ENCODE results near the gene EPC1.

The EPC1 gene

GRCh38 chr10:32373496-32373895 lies 26.5 kb upstream of the EPC1 start:
- H2AFZ ChIP-seq (ENCODE audit: insufficient read depth, low read length, poor library complexity), result no peak overlapping the region
- H4K8ac ChIP-seq (ENCODE audit: low read depth, low read length), result no peak overlapping the region
- H3K79me1 ChIP-seq (ENCODE audit: low read length), result peaks cover 1% of the 10 kb centered on the region
- H3K9me3 ChIP-seq (ENCODE audit: insufficient read depth, low read depth, low read length), result no peaks in the 10 kb centered on the region
- WGBS (ENCODE audit: extremely low coverage, insufficient coverage, insufficient read length), result no CpG with 5 or more reads among the region's 2 CpGs
- no peak overlapping the region for H3K4me2 ChIP-seq (ENCODE audit: low read length)
- H3K14ac ChIP-seq (ENCODE audit: low read length), result no peak overlapping the region
- DNase-seq, result no peak
- no peaks in the 10 kb centered on the region for H3K4me1 ChIP-seq (ENCODE audit: control insufficient read depth in 1 of 2, insufficient read depth in 2 of 2, low read length in 2 of 2)
- H3K23ac ChIP-seq (ENCODE audit: low read length), result no peak overlapping the region
- no peak overlapping the region for H3K9ac ChIP-seq (ENCODE audit: low read length)
- H3K27me3 ChIP-seq (ENCODE audit: insufficient read depth, low read length), result no peaks in the 10 kb centered on the region
- no peak overlapping the region for H3K4me3 ChIP-seq (ENCODE audit: low read depth, low read length)
- H4K91ac ChIP-seq (ENCODE audit: low read depth, low read length), result no peak overlapping the region
- H3K18ac ChIP-seq (ENCODE audit: low read length), result no peak overlapping the region
- H2BK5ac ChIP-seq (ENCODE audit: low read depth, low read length, poor library complexity), result no peak overlapping the region
- H3K79me2 ChIP-seq (ENCODE audit: control insufficient read depth, insufficient read depth, low read length, poor library complexity), result no peaks in the 10 kb centered on the region
- no peak overlapping the region for H4K12ac ChIP-seq (ENCODE audit: low read depth, low read length)
- no peak overlapping the region for H2BK12ac ChIP-seq (ENCODE audit: low read length)
- H2AK5ac ChIP-seq (ENCODE audit: low read length), result no peak overlapping the region
- no peaks in the 10 kb centered on the region for H3K36me3 ChIP-seq (ENCODE audit: control insufficient read depth in 1 of 2, insufficient read depth in 2 of 2, low read length in 2 of 2)
- H2BK120ac ChIP-seq (ENCODE audit: insufficient read depth, low read length, poor library complexity), result no peak overlapping the region
- no peak overlapping the region for H3K27ac ChIP-seq (ENCODE audit: low read depth, low read length)
- peak overlapping the region; percentile 62 for H3K4ac ChIP-seq (ENCODE audit: low read depth, low read length)

GRCh38 chr10:32373031-32373430 lies 26.1 kb upstream of the EPC1 start:
- Histone ChIP-seq H3K4me2 (ENCODE audit: low read length) (no peak overlapping the region), H3K4me1 (ENCODE audit: control insufficient read depth in 1 of 2, insufficient read depth in 2 of 2, low read length in 2 of 2) (no peaks in the 10 kb centered on the region), H2AFZ (ENCODE audit: insufficient read depth, low read length, poor library complexity) (no peak overlapping the region), H3K79me1 (ENCODE audit: low read length) (no peaks in the 10 kb centered on the region), H3K18ac (ENCODE audit: low read length) (no peak overlapping the region), H3K9ac (ENCODE audit: low read length) (no peak overlapping the region), H3K9me3 (ENCODE audit: insufficient read depth, low read depth, low read length) (no peaks in the 10 kb centered on the region), H3K14ac (ENCODE audit: low read length) (no peak overlapping the region), H3K36me3 (ENCODE audit: control insufficient read depth in 1 of 2, insufficient read depth in 2 of 2, low read length in 2 of 2) (no peaks in the 10 kb centered on the region), H2BK5ac (ENCODE audit: low read depth, low read length, poor library complexity) (no peak overlapping the region), H3K4ac (ENCODE audit: low read depth, low read length) (no peak overlapping the region), H2BK12ac (ENCODE audit: low read length) (no peak overlapping the region), H2AK5ac (ENCODE audit: low read length) (no peak overlapping the region), H3K27me3 (ENCODE audit: insufficient read depth, low read length) (no peaks in the 10 kb centered on the region), H4K8ac (ENCODE audit: low read depth, low read length) (no peak overlapping the region), H3K23ac (ENCODE audit: low read length) (no peak overlapping the region), H2BK120ac (ENCODE audit: insufficient read depth, low read length, poor library complexity) (no peak overlapping the region), H3K4me3 (ENCODE audit: low read depth, low read length) (no peak overlapping the region), H4K12ac (ENCODE audit: low read depth, low read length) (no peak overlapping the region), H4K91ac (ENCODE audit: low read depth, low read length) (no peak overlapping the region), H3K27ac (ENCODE audit: low read depth, low read length) (no peak overlapping the region), H3K79me2 (ENCODE audit: control insufficient read depth, insufficient read depth, low read length, poor library complexity) (no peaks in the 10 kb centered on the region)
- no peak for DNase-seq

GRCh38 chr10:32372000-32372875 lies 25.3 kb upstream of the EPC1 start:
- Histone ChIP-seq H2BK120ac (ENCODE audit: insufficient read depth, low read length, poor library complexity) (no peak overlapping the region), H3K9ac (ENCODE audit: low read length) (no peak overlapping the region), H2BK12ac (ENCODE audit: low read length) (no peak overlapping the region), H3K9me3 (ENCODE audit: insufficient read depth, low read depth, low read length) (no peaks in the 10 kb centered on the region), H2BK5ac (ENCODE audit: low read depth, low read length, poor library complexity) (no peak overlapping the region), H4K91ac (ENCODE audit: low read depth, low read length) (no peak overlapping the region), H3K18ac (ENCODE audit: low read length) (no peak overlapping the region), H3K4me1 (ENCODE audit: control insufficient read depth in 1 of 2, insufficient read depth in 2 of 2, low read length in 2 of 2) (no peaks in the 10 kb centered on the region), H3K23ac (ENCODE audit: low read length) (no peak overlapping the region), H4K8ac (ENCODE audit: low read depth, low read length) (no peak overlapping the region), H2AK5ac (ENCODE audit: low read length) (no peak overlapping the region), H3K4me2 (ENCODE audit: low read length) (no peak overlapping the region), H2AFZ (ENCODE audit: insufficient read depth, low read length, poor library complexity) (no peak overlapping the region), H3K27me3 (ENCODE audit: insufficient read depth, low read length) (no peaks in the 10 kb centered on the region), H3K79me2 (ENCODE audit: control insufficient read depth, insufficient read depth, low read length, poor library complexity) (no peaks in the 10 kb centered on the region), H3K4ac (ENCODE audit: low read depth, low read length) (no peak overlapping the region), H3K4me3 (ENCODE audit: low read depth, low read length) (no peak overlapping the region), H3K27ac (ENCODE audit: low read depth, low read length) (no peak overlapping the region), H3K79me1 (ENCODE audit: low read length) (no peaks in the 10 kb centered on the region), H3K14ac (ENCODE audit: low read length) (no peak overlapping the region), H4K12ac (ENCODE audit: low read depth, low read length) (no peak overlapping the region), H3K36me3 (ENCODE audit: control insufficient read depth in 1 of 2, insufficient read depth in 2 of 2, low read length in 2 of 2) (no peaks in the 10 kb centered on the region)
- WGBS (ENCODE audit: extremely low coverage, insufficient coverage, insufficient read length), result no CpG with 5 or more reads among the region's 10 CpGs
- DNase-seq, result no peak

GRCh38 chr10:32371101-32371500 lies 24.1 kb upstream of the EPC1 start:
- H2BK12ac ChIP-seq (ENCODE audit: low read length), result no peak overlapping the region
- H3K4ac ChIP-seq (ENCODE audit: low read depth, low read length), result no peak overlapping the region
- no peaks in the 10 kb centered on the region for H3K79me2 ChIP-seq (ENCODE audit: control insufficient read depth, insufficient read depth, low read length, poor library complexity)
- H3K23ac ChIP-seq (ENCODE audit: low read length), result no peak overlapping the region
- no peaks in the 10 kb centered on the region for H3K9me3 ChIP-seq (ENCODE audit: insufficient read depth, low read depth, low read length)
- WGBS (ENCODE audit: extremely low coverage, insufficient coverage, insufficient read length), result no CpG with 5 or more reads among the region's 1 CpG
- H2AFZ ChIP-seq (ENCODE audit: insufficient read depth, low read length, poor library complexity), result no peak overlapping the region
- no peaks in the 10 kb centered on the region for H3K27me3 ChIP-seq (ENCODE audit: insufficient read depth, low read length)
- no peak overlapping the region for H2AK5ac ChIP-seq (ENCODE audit: low read length)
- no peak for DNase-seq
- no peak overlapping the region for H3K9ac ChIP-seq (ENCODE audit: low read length)
- no peak overlapping the region for H3K4me2 ChIP-seq (ENCODE audit: low read length)
- no peaks in the 10 kb centered on the region for H3K36me3 ChIP-seq (ENCODE audit: control insufficient read depth in 1 of 2, insufficient read depth in 2 of 2, low read length in 2 of 2)
- no peaks in the 10 kb centered on the region for H3K79me1 ChIP-seq (ENCODE audit: low read length)
- H3K27ac ChIP-seq (ENCODE audit: low read depth, low read length), result no peak overlapping the region
- H4K12ac ChIP-seq (ENCODE audit: low read depth, low read length), result no peak overlapping the region
- no peak overlapping the region for H2BK5ac ChIP-seq (ENCODE audit: low read depth, low read length, poor library complexity)
- no peak overlapping the region for H3K14ac ChIP-seq (ENCODE audit: low read length)
- H4K91ac ChIP-seq (ENCODE audit: low read depth, low read length), result no peak overlapping the region
- H3K18ac ChIP-seq (ENCODE audit: low read length), result no peak overlapping the region
- no peaks in the 10 kb centered on the region for H3K4me1 ChIP-seq (ENCODE audit: control insufficient read depth in 1 of 2, insufficient read depth in 2 of 2, low read length in 2 of 2)
- no peak overlapping the region for H3K4me3 ChIP-seq (ENCODE audit: low read depth, low read length)
- H4K8ac ChIP-seq (ENCODE audit: low read depth, low read length), result no peak overlapping the region
- H2BK120ac ChIP-seq (ENCODE audit: insufficient read depth, low read length, poor library complexity), result no peak overlapping the region
